ENCODE data around the gene TM4SF20. TPM values are rescaled to one million over a fixed set of nuclear protein-coding genes. Genes with fewer than 3 reads are reported as not detected.

Gene TM4SF20
- total RNA-seq (not detected), polyA plus RNA-seq (not detected)

- Histone ChIP-seq H3K9me3 (ENCODE audit: control insufficient read depth in 4 of 4, low read length in 3 of 4) (no peaks in the 10 kb centered on the region), H3K9ac (ENCODE audit: low read depth in 1 of 2, low read length in 2 of 2) (no peak within 1 kb of the TSS), H3K36me3 (ENCODE audit: control insufficient read depth in 4 of 4, insufficient read depth in 3 of 4, low read depth in 1 of 4, low read length in 3 of 4) (no peaks in the 10 kb centered on the region), H3K4me1 (ENCODE audit: control insufficient read depth in 4 of 4, insufficient read depth in 4 of 4, low read length in 3 of 4) (no peaks in the 10 kb centered on the region), H3K27me3 (ENCODE audit: control insufficient read depth in 4 of 4, insufficient read depth in 4 of 4, low read length in 3 of 4) (no peaks in the 10 kb centered on the region), H3K27ac (ENCODE audit: low read depth in 1 of 2, low read length in 2 of 2) (no peak within 1 kb of the TSS), H3K4me3 (ENCODE audit: low read depth in 1 of 3, low read length in 3 of 3) (no peak within 1 kb of the TSS)
- DNase-seq (ENCODE audit: low spot score) = no peak
- TF ChIP-seq YY1 (IDR thresholded peaks at IDR 0.05) (no peak), TAF1 (conservative IDR thresholded peaks at IDR 0.05) (no peak), FOXA2 (IDR thresholded peaks at IDR 0.05) (no peak), REST (IDR thresholded peaks at IDR 0.05) (no peak), SP1 (IDR thresholded peaks at IDR 0.05) (no peak), ZBTB33 (IDR thresholded peaks at IDR 0.05) (no peak), RXRA (IDR thresholded peaks at IDR 0.05) (no peak)
- WGBS = 72% methylated on average over 4 of the region's 4 CpGs
These were observed at the start of gene TM4SF20 for GRCh38 chr2:227379095-227379494. TSS of gene TM4SF20 (minus strand) at chr2:227379306. CDS start at chr2:227379268, 38 bp downstream.

GRCh38 chr2:227428731-227429285 is 49.7 kb upstream of the TM4SF20 start:
- H3K27me3 ChIP-seq (ENCODE audit: control insufficient read depth in 4 of 4, insufficient read depth in 4 of 4, low read length in 3 of 4) = no peaks in the 10 kb centered on the region
- no peaks in the 10 kb centered on the region for H3K36me3 ChIP-seq (ENCODE audit: control insufficient read depth in 4 of 4, insufficient read depth in 3 of 4, low read depth in 1 of 4, low read length in 3 of 4)
- no peak overlapping the region for H3K9ac ChIP-seq (ENCODE audit: low read depth in 1 of 2, low read length in 2 of 2)
- H3K27ac ChIP-seq (ENCODE audit: low read depth in 1 of 2, low read length in 2 of 2) = no peak overlapping the region
- no peak overlapping the region for H3K4me3 ChIP-seq (ENCODE audit: low read depth in 1 of 3, low read length in 3 of 3)
- H3K9me3 ChIP-seq (ENCODE audit: control insufficient read depth in 4 of 4, low read length in 3 of 4) = peaks cover 0 to 9% (median 4%) of the 10 kb centered on the region in 4 donors
- DNase-seq (ENCODE audit: low spot score) = no peak
- WGBS = 90% methylated on average over 8 of the region's 8 CpGs
- peaks cover 0 to 11% (median 3%) of the 10 kb centered on the region in 4 donors for H3K4me1 ChIP-seq (ENCODE audit: control insufficient read depth in 4 of 4, insufficient read depth in 4 of 4, low read length in 3 of 4)
- no peak for TF ChIP-seq FOXA2 (IDR thresholded peaks at IDR 0.05)
- no peak for TF ChIP-seq NR2F2 (IDR thresholded peaks at IDR 0.05)
- TF ChIP-seq CTCF (IDR thresholded peaks at IDR 0.05; ENCODE audit: low read depth, low read length, missing input control) = no peak
- no peak for TF ChIP-seq MAX (IDR thresholded peaks at IDR 0.05)
- no peak for TF ChIP-seq RXRA (IDR thresholded peaks at IDR 0.05)
- TF ChIP-seq EGR1 (IDR thresholded peaks at IDR 0.05; ENCODE audit: low read depth in 2 of 2) = no peak
- TF ChIP-seq SP1 (IDR thresholded peaks at IDR 0.05) = no peak
- no peak for TF ChIP-seq ZBTB33 (IDR thresholded peaks at IDR 0.05)
- TF ChIP-seq JUND (IDR thresholded peaks at IDR 0.05) = no peak
- TF ChIP-seq ATF3 (IDR thresholded peaks at IDR 0.05) = no peak
- TF ChIP-seq HNF4G (IDR thresholded peaks at IDR 0.05) = no peak
- no peak for TF ChIP-seq RAD21 (IDR thresholded peaks at IDR 0.05)
- no peak for TF ChIP-seq HNF4A (conservative IDR thresholded peaks at IDR 0.05)
- no peak for TF ChIP-seq REST (IDR thresholded peaks at IDR 0.05)
- TF ChIP-seq GABPA (IDR thresholded peaks at IDR 0.05 in 1 of 2, conservative IDR thresholded peaks at IDR 0.05 in 1 of 2) = no peak
- TF ChIP-seq YY1 (IDR thresholded peaks at IDR 0.05) = no peak
- no peak for TF ChIP-seq TAF1 (conservative IDR thresholded peaks at IDR 0.05)
